ENCODE results near the gene P2RX2.

DNA sequence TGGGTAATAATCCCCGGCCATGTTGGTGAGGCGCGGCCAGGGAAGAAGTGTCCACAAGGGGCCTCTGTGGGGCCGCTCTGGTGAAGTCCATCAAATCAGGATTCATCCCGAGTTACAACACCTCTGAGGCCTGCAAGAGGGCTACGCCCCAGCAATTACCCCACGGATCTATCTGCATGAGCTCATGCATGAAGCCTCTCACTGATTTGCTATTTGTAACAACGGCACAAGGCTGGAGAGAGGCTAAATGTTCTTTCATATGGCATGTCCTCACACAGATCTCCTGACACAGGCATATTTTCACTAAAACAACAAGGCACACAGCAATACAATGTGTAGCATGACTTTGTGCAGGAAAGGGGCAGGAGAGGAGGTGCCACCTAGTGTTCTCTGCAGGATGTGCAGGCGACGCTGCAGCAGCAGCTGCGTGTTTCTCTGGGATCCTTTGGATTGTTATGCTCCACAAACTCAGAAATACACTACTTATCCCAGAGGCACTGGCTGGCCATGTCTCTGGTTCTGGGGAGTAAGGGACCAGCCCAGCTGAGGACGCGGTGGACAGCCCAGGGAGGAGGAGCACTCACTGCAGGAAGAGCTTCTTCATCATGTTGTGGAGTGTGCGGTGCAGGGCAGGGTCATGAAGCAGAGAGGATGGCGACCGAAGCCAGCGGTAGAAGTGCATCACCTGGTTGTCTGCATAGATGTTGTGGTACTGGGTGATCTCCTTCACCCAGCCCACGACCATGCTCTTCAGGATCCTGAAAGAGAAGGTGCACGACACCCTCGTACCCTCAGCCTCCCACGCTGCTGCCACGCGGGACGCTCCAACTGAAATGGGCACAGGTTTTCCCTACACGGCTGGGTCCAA is 20.2 kb downstream of the P2RX2 start:
- TF ChIP-seq, protein P1, sequence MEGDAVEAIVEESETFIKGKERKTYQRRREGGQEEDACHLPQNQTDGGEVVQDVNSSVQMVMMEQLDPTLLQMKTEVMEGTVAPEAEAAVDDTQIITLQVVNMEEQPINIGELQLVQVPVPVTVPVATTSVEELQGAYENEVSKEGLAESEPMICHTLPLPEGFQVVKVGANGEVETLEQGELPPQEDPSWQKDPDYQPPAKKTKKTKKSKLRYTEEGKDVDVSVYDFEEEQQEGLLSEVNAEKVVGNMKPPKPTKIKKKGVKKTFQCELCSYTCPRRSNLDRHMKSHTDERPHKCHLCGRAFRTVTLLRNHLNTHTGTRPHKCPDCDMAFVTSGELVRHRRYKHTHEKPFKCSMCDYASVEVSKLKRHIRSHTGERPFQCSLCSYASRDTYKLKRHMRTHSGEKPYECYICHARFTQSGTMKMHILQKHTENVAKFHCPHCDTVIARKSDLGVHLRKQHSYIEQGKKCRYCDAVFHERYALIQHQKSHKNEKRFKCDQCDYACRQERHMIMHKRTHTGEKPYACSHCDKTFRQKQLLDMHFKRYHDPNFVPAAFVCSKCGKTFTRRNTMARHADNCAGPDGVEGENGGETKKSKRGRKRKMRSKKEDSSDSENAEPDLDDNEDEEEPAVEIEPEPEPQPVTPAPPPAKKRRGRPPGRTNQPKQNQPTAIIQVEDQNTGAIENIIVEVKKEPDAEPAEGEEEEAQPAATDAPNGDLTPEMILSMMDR (IDR thresholded peaks at IDR 0.05; ENCODE audit: poor library complexity), result peak; percentile 63
- TF ChIP-seq EZH2 (IDR thresholded peaks at IDR 0.05; ENCODE audit: borderline replicate concordance), result no peak
- no peak for TF ChIP-seq EZH2phosphoT487 (IDR thresholded peaks at IDR 0.05; ENCODE audit: low read depth, severe bottlenecking, unreplicated experiment)

Data from hepatocyte (in vitro differentiated cells).